Gastroesophageal sphincter (tissue), 3 donors: ENCODE measurements around the gene PPP1R14C.

Experiments
- CTCF ChIP-seq, 4 experiments: fragments of 200-600 bp in 2 of 4; fragments of 450-650 bp in 2 of 4; sonication (generic) in 1 of 4; IDR thresholded peaks; one replicate each; pipeline ENCODE4 v1.5.1; 2017 to 2019; ENCODE audit warnings: antibody characterized with exemption in 4 of 4, mild to moderate bottlenecking in 2 of 4, moderate library complexity in 2 of 4
- EP300 ChIP-seq: sonication (generic); formaldehyde crosslinking; IDR thresholded peaks from one replicate; pipeline ENCODE4 v1.6.1; 2017; ENCODE audit warnings: antibody characterized with exemption, mild to moderate bottlenecking
- POLR2A ChIP-seq, 2 donors: fragments of 450-650 bp; IDR thresholded peaks; one replicate each; pipeline ENCODE4 v1.6.1; 2017; ENCODE audit warnings: antibody characterized with exemption in 2 of 2, mild to moderate bottlenecking in 2 of 2, moderate library complexity in 1 of 2
- POLR2AphosphoS5 ChIP-seq: sonication (generic); formaldehyde crosslinking; IDR thresholded peaks from one replicate; pipeline ENCODE4 v1.6.1; 2017; ENCODE audit warnings: antibody characterized with exemption

DNA sequence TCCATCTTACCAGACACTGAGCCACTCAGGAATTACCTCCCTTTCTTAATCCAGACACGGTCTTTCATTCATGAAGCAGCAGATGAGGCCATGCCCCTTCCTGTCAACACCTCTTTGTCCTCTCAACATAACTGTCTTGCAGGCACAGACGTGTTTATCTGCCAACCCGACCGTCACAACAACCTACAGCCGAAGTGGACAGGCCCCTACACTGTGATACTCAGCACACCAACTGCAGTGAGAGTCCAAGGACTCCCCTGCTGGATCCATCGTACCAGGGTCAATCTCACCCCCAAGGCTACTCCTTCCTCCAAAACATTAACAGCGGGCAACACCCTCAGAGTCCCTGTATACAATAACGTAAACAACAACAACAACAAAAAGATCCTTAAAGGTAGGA is 43.3 kb upstream of the PPP1R14C start:
- TF ChIP-seq CTCF (IDR thresholded peaks at IDR 0.05) (no peak), POLR2A (IDR thresholded peaks at IDR 0.05) (no peak), POLR2AphosphoS5 (no peak), EP300 (no peak)
